ENCODE results near the gene OSTF1. TPM values are rescaled to one million over a fixed set of nuclear protein-coding genes. Genes with fewer than 3 reads are reported as not detected.

Gene OSTF1
- total and polyA plus RNA-seq, 2 donors (not counting 3 experiments of a cell fraction or from before 2014, with no cell fraction given), result 23.5 to 70.9 TPM

DNA sequence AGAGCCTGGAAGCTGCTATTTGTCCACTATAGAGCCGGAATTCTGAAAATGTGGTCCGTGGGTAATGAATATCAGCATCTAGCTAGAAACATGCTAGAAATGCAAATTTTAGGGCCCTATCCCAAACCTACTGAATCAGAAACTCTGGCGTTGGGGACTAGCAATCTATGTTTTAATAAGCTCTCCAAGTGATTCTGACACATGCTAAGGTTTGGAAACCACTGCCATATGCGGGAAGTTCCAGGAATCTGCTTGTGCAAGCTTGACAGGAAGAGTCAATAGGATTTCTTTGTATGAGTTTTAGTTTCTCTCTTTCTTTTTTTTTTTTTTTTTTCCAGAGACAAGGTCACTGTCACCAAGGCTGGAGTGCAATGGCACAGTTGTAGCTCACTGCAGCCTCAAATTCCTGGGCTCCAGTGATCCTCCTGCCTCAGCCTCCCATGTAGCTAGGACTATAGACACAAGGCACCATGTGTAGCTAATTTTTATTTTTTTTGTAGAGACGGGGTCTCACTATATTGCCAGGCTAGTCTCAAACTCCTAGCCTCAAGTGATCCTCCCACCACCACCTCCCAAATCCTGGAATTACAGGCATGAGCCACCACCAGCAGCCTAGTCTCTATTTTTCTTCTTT is 33.8 kb upstream of the OSTF1 start:
- H3K4me2 ChIP-seq (ENCODE audit: insufficient read depth, low read length), result no peak overlapping the region
- H3K9ac ChIP-seq (replicated peaks; ENCODE audit: extremely low read depth, insufficient read depth, low read length), result no peak overlapping the region
- no peak overlapping the region for H3K27ac ChIP-seq (ENCODE audit: insufficient read depth, low read depth, low read length)
- no peaks in the 10 kb centered on the region for H3K4me1 ChIP-seq (ENCODE audit: control insufficient read depth, extremely low read depth, insufficient read depth, low read length)
- no peaks in the 10 kb centered on the region for H3K27me3 ChIP-seq (ENCODE audit: control insufficient read depth in 2 of 2, insufficient read depth in 2 of 2, low read length in 2 of 2)
- BruUV-seq (replicated peaks), result no TSS peak
- CTCF ChIA-PET, result interaction anchor here (1.4 to 1.6 kb wide), 4 partner anchors 23 to 282 kb away, joined by 3 to 4 read pairs (median 4); no protein-coding TSS in a partner anchor
- no peaks in the 10 kb centered on the region for H4K20me1 ChIP-seq (replicated peaks; ENCODE audit: control insufficient read depth, extremely low read depth, insufficient read depth, low read length)
- H3K9me3 ChIP-seq (replicated peaks; ENCODE audit: control insufficient read depth, insufficient read depth, low read length), result no peaks in the 10 kb centered on the region
- H3K36me3 ChIP-seq (ENCODE audit: control insufficient read depth in 2 of 2, extremely low read depth in 1 of 2, insufficient read depth in 2 of 2, low read length in 2 of 2), result no peaks in the 10 kb centered on the region
- intact Hi-C loops (cut with micrococcal nuclease) (no loop called here), dilution Hi-C loops (cut with MboI; ENCODE audit: extremely low pct_ligation_motif_present, low sequenced_read_pairs) (loop anchor here (25.0 kb wide), 1 partner anchor 267 kb away; no protein-coding TSS in a partner anchor)
- no peaks in the 10 kb centered on the region for H3K9me1 ChIP-seq (replicated peaks; ENCODE audit: control insufficient read depth, extremely low read depth, insufficient read depth, low read length)
- H2AFZ ChIP-seq (ENCODE audit: low read depth, low read length), result no peak overlapping the region
- H3K4me3 ChIP-seq (replicated peaks in 1 of 3; ENCODE audit: insufficient read depth in 1 of 3, low read depth in 1 of 3, low read length in 3 of 3), result no peak overlapping the region
- no peak for TF ChIP-seq POLR2A (IDR thresholded peaks at IDR 0.05; ENCODE audit: low read depth, low read length)
- TF ChIP-seq EZH2 (IDR thresholded peaks at IDR 0.05; ENCODE audit: borderline replicate concordance, low read depth, low read length, severe bottlenecking), result no peak
- no peak for TF ChIP-seq JUN (IDR thresholded peaks at IDR 0.05; ENCODE audit: borderline replicate concordance, insufficient read depth, insufficient read length, low read depth)
- TF ChIP-seq GATA2 (IDR thresholded peaks at IDR 0.05; ENCODE audit: insufficient read depth, insufficient read length, low read depth, low read length), result no peak
- TF ChIP-seq, protein P1, sequence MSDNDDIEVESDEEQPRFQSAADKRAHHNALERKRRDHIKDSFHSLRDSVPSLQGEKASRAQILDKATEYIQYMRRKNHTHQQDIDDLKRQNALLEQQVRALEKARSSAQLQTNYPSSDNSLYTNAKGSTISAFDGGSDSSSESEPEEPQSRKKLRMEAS (IDR thresholded peaks at IDR 0.05; ENCODE audit: insufficient read depth, insufficient read length), result no peak
- no peak for TF ChIP-seq CTCF (IDR thresholded peaks at IDR 0.05; ENCODE audit: extremely low read depth in 1 of 2, insufficient read depth in 1 of 2, low read depth in 1 of 2, low read length in 2 of 2)
- TF ChIP-seq MYC (IDR thresholded peaks at IDR 0.05; ENCODE audit: low read depth, low read length), result no peak
- no peak for TF ChIP-seq FOS (IDR thresholded peaks at IDR 0.05; ENCODE audit: borderline replicate concordance, insufficient read depth, low read length)
- TF ChIP-seq POLR2AphosphoS5 (IDR thresholded peaks at IDR 0.05; ENCODE audit: insufficient read depth, low read depth, low read length), result no peak
- H3K79me2 ChIP-seq (ENCODE audit: control insufficient read depth, insufficient read depth, low read length), result no peaks in the 10 kb centered on the region
- DNase-seq (ENCODE audit: low read depth, low spot score) (no peak), FAIRE-seq (no peak)
- POLR2A ChIA-PET, result no interaction called here
